B cell (primary cell): ENCODE data around the gene KLRD1. TPM values are rescaled to one million over a fixed set of nuclear protein-coding genes. Genes with fewer than 3 reads are reported as not detected.

Experiments used
- polyA plus RNA-seq: library from polyadenylated mRNA; depleted of rRNA; stranded (reverse); fragments of >200 nt; gene quantifications from 2 replicates; pipeline ENCODE4 v1.2.3, GENCODE V29; 2012
- total RNA-seq, 2 donors: library from RNA; stranded (reverse); fragments of 120-200 nt in 1 of 2; gene quantifications; 1 replicate in 1 of 2; 2 replicates in 1 of 2; pipeline versions ENCODE4 v1.2.3 to v1.2.4, GENCODE V29; 2013 to 2022

Gene KLRD1
- total and polyA plus RNA-seq, 2 donors (not counting 1 experiment from before 2014, with no cell fraction given): 0.22 to 0.32 TPM

Other genes with a start within 250 kb of the KLRD1 start
- gene CLEC1A, start 208.9 kb upstream of the KLRD1 start, total RNA-seq: not detected in 2 replicates
- gene CLEC1A, start 208.9 kb upstream of the KLRD1 start, polyA plus RNA-seq: 0.10 TPM in 1 of 2 replicates, not detected in the other
- gene CLEC7A, start 177.7 kb upstream of the KLRD1 start, total RNA-seq: 0.67 and 0.90 TPM in 2 replicates
- gene CLEC7A, start 177.7 kb upstream of the KLRD1 start, polyA plus RNA-seq: 2.4 and 3.4 TPM in 2 replicates
- gene OLR1, start 135.7 kb upstream of the KLRD1 start, total RNA-seq: 0.12 TPM in 1 of 2 replicates, not detected in the other
- 0.07 TPM in 1 of 2 replicates, not detected in the other for gene OLR1, start 135.7 kb upstream of the KLRD1 start, polyA plus RNA-seq
- gene TMEM52B, start 128.8 kb upstream of the KLRD1 start, total RNA-seq: not detected in 2 replicates
- gene TMEM52B, start 128.8 kb upstream of the KLRD1 start, polyA plus RNA-seq: 0.03 TPM in 1 of 2 replicates, not detected in the other
- gene GABARAPL1, start 95.0 kb upstream of the KLRD1 start, total RNA-seq: 11.9 and 12.0 TPM in 2 replicates
- 4.5 and 28.1 TPM in 2 replicates for gene GABARAPL1, start 95.0 kb upstream of the KLRD1 start, polyA plus RNA-seq
- gene KLRK1, start 82.2 kb downstream of the KLRD1 start, total RNA-seq: 0.84 and 0.97 TPM in 2 replicates
- 2.1 and 60.0 TPM in 2 replicates for gene KLRK1, start 82.2 kb downstream of the KLRD1 start, polyA plus RNA-seq
- not detected in 2 replicates for gene KLRC4, start 101.9 kb downstream of the KLRD1 start, total RNA-seq
- not detected in 2 replicates for gene KLRC4, start 101.9 kb downstream of the KLRD1 start, polyA plus RNA-seq
- not detected in 2 replicates for gene KLRC3, start 112.7 kb downstream of the KLRD1 start, total RNA-seq
- not detected in 2 replicates for gene KLRC3, start 112.7 kb downstream of the KLRD1 start, polyA plus RNA-seq
- 0.59 TPM in 1 of 2 replicates, not detected in the other for gene KLRC2, start 128.1 kb downstream of the KLRD1 start, total RNA-seq
- gene KLRC2, start 128.1 kb downstream of the KLRD1 start, polyA plus RNA-seq: 0.21 and 0.25 TPM in 2 replicates
- not detected in 2 replicates for gene KLRC1, start 145.5 kb downstream of the KLRD1 start, total RNA-seq
- 0.42 TPM in 1 of 2 replicates, not detected in the other for gene KLRC1, start 145.5 kb downstream of the KLRD1 start, polyA plus RNA-seq
- gene EIF2S3B, start 198.0 kb downstream of the KLRD1 start, total RNA-seq: 0.54 and 0.73 TPM in 2 replicates
- 0.45 and 0.56 TPM in 2 replicates for gene EIF2S3B, start 198.0 kb downstream of the KLRD1 start, polyA plus RNA-seq